SK-N-MC (cell line): ENCODE measurements around the gene MMP24OS.

Source experiments
- EZH2 ChIP-seq: fragments of 200-600 bp; sonication (generic); IDR thresholded peaks from one replicate; pipeline ENCODE4 v1.6.1; 2017; ENCODE audit warnings: antibody characterized with exemption
- POLR2AphosphoS5 ChIP-seq: IDR thresholded peaks from 2 replicates; pipeline ENCODE4 v1.6.1; 2012; ENCODE audit warnings: mild to moderate bottlenecking, low read depth, low read length, borderline replicate concordance

DNA sequence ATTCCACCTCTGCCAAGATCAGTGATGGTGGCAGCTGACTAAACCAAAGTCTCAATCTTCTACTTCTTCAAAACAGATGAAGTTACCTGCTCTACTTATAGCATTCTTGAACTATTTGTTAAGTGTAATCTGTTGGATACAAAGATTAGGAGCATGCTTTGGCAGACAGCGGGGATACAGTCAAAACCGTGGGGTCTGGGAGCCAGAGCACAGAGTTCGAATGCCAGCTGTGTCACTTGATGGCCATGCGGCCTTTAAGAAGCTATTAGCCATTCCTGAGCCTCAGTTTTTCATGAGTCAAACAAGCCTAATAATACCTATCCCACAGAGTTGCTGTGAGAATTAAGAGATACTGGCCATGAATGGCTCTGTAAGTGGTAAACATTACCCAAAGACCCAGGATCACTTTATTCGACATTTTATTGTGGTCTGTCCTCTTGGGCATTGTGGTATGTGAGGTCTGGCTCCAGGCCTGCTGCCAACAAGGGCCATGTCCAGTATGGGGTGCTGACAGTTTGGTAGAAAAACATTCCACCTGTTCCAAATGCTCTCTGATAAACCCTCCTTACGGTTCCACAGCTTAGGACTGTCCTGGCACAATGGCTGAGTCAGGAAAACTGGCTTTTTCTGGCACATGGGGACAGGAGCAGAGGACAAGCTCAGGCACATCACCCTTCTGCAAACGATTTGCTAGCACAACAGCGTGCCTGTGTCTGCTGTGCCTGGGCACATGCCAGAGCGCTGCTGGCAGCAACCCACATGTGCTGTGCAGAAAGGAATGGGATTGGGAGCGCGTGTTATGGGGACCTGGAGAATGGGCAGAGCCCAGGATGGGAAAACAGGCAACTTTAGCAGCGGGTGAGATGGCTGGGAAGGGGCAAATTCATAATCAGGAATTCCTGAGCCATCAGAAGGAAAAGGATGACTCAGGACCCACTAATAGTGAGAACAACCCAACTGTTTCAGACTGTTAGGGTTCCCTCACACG, 30.0 kb upstream of the MMP24OS start:
- TF ChIP-seq EZH2 (no peak), POLR2AphosphoS5 (no peak)
